HG03066 (cell line): ENCODE data around the gene UNC5B.
"Not testable (repeated sequence)": the region's sequence is repeated elsewhere in the genome, so short reads cannot be mapped to it uniquely, and the experiment has no call there.

ENCODE experiments used
- ATAC-seq: cut with Tn5 transposase; IDR thresholded peaks from one replicate; pipeline ENCODE4 v1.9.1; 2021; ENCODE audit warnings: low read depth; ENCODE audit not compliant: unreplicated experiment

UNC5B gene

GRCh38 chr10:71264345-71265200, 52.2 kb downstream of the UNC5B start:
- no peak for ATAC-seq

- ATAC-seq = no peak
These were observed 52.8 kb downstream of the UNC5B start for GRCh38 chr10:71265201-71265575.

- no peak for ATAC-seq
These were observed 53.3 kb downstream of the UNC5B start for GRCh38 chr10:71265618-71266146.

GRCh38 chr10:71266147-71266917, 54.0 kb downstream of the UNC5B start:
- ATAC-seq = no peak

- ATAC-seq = no peak
These were observed 54.6 kb downstream of the UNC5B start for GRCh38 chr10:71266918-71267442.

- ATAC-seq = no peak
These were observed 55.3 kb downstream of the UNC5B start for GRCh38 chr10:71267508-71268240.

- ATAC-seq = no peak
These were observed 55.9 kb downstream of the UNC5B start for GRCh38 chr10:71268247-71268691.

GRCh38 chr10:71268758-71269157, 56.4 kb downstream of the UNC5B start:
- ATAC-seq = no peak

GRCh38 chr10:71269301-71270288, 57.2 kb downstream of the UNC5B start:
- ATAC-seq = no peak

GRCh38 chr10:71270301-71271220, 58.2 kb downstream of the UNC5B start:
- ATAC-seq = no peak

GRCh38 chr10:71271662-71272055, 59.3 kb downstream of the UNC5B start:
- no peak for ATAC-seq

- no peak for ATAC-seq
These were observed 59.8 kb downstream of the UNC5B start for GRCh38 chr10:71272056-71272771.

- ATAC-seq = not testable (repeated sequence)
These were observed 60.6 kb downstream of the UNC5B start for GRCh38 chr10:71272974-71273373.

GRCh38 chr10:71273506-71273905, 61.1 kb downstream of the UNC5B start:
- ATAC-seq = no peak

- ATAC-seq = no peak
These were observed 62.8 kb downstream of the UNC5B start for GRCh38 chr10:71274901-71275796.

- no peak for ATAC-seq
These were observed 64.5 kb downstream of the UNC5B start for GRCh38 chr10:71276873-71277272.
